ENCODE results near the gene HPS5.

DNA sequence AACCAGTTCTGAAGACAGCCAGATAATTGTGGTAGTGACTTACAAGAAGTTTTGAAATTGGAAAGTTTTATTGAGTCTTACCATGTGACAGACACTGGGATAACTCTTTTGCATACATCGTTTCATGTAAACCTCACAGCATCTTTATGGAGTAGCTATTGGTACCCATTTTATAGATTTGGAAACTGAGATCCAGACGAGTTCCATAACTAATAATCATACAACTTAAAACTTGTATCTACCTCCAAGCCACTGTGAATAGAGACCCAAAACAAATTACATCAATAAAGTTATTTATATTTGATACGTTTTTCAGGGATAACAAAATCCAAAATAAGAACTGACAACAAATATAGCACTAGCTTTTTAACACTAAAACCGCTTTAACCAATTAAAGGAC, 36.7 kb upstream of the HPS5 start:
- TF ChIP-seq POLR2A (IDR thresholded peaks at IDR 0.05; ENCODE audit: low read depth) (no peak), POLR2AphosphoS5 (IDR thresholded peaks at IDR 0.05) (no peak), EP300 (IDR thresholded peaks at IDR 0.05) (no peak)
- TF ChIP-seq, protein P1, sequence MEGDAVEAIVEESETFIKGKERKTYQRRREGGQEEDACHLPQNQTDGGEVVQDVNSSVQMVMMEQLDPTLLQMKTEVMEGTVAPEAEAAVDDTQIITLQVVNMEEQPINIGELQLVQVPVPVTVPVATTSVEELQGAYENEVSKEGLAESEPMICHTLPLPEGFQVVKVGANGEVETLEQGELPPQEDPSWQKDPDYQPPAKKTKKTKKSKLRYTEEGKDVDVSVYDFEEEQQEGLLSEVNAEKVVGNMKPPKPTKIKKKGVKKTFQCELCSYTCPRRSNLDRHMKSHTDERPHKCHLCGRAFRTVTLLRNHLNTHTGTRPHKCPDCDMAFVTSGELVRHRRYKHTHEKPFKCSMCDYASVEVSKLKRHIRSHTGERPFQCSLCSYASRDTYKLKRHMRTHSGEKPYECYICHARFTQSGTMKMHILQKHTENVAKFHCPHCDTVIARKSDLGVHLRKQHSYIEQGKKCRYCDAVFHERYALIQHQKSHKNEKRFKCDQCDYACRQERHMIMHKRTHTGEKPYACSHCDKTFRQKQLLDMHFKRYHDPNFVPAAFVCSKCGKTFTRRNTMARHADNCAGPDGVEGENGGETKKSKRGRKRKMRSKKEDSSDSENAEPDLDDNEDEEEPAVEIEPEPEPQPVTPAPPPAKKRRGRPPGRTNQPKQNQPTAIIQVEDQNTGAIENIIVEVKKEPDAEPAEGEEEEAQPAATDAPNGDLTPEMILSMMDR (IDR thresholded peaks at IDR 0.05), result no peak

Measured in esophagus muscularis mucosa (tissue), 4 donors.